H9 (cell line): ENCODE data around the gene TBC1D8. TPM values are rescaled to one million over a fixed set of nuclear protein-coding genes. Genes with fewer than 3 reads are reported as not detected.

Experiments
- DNase-seq: peaks from one replicate; pipeline ENCODE4 v3.0.0-alpha.2; 2017
- H2AFZ ChIP-seq: one replicate; pipeline ENCODE4 v1.6.1; 2013; ENCODE audit warnings: mild to moderate bottlenecking, low read length, control low read depth, moderate library complexity
- H2AK5ac ChIP-seq: 2 replicates; pipeline ENCODE4 v1.6.1; 2013; ENCODE audit warnings: low read length, control low read depth, mixed read lengths; ENCODE audit not compliant: insufficient read length
- H2BK120ac ChIP-seq: one replicate; pipeline ENCODE4 v1.6.1; 2013; ENCODE audit warnings: low read depth, mild to moderate bottlenecking, low read length, control low read depth, inconsistent platforms; ENCODE audit not compliant: poor library complexity, severe bottlenecking
- H2BK12ac ChIP-seq: 2 replicates; pipeline ENCODE4 v1.6.1; 2013; ENCODE audit warnings: low read length, control low read depth, mixed read lengths, low read depth; ENCODE audit not compliant: insufficient read length
- H2BK15ac ChIP-seq: 2 replicates; pipeline ENCODE4 v1.6.1; 2013; ENCODE audit warnings: low read depth, low read length, control low read depth
- H2BK20ac ChIP-seq: one replicate; pipeline ENCODE4 v1.6.1; 2013; ENCODE audit warnings: low read depth, mild to moderate bottlenecking, low read length, control low read depth, inconsistent platforms; ENCODE audit not compliant: poor library complexity, severe bottlenecking
- H2BK5ac ChIP-seq: 2 replicates; pipeline ENCODE4 v1.6.1; 2013; ENCODE audit warnings: low read length, control low read depth, mixed read lengths; ENCODE audit not compliant: insufficient read length
- H3K14ac ChIP-seq: 2 replicates; pipeline ENCODE4 v1.6.1; 2013; ENCODE audit warnings: low read length, control low read depth; ENCODE audit not compliant: insufficient read depth
- H3K18ac ChIP-seq: 2 replicates; pipeline ENCODE4 v1.6.1; 2013; ENCODE audit warnings: low read depth, mild to moderate bottlenecking, mixed read lengths, low read length, control low read depth; ENCODE audit not compliant: insufficient read length
- H3K23ac ChIP-seq: 2 replicates; pipeline ENCODE4 v1.6.1; 2013; ENCODE audit warnings: low read length, control low read depth, mixed read lengths, low read depth; ENCODE audit not compliant: insufficient read length
- H3K23me2 ChIP-seq: 2 replicates; pipeline ENCODE4 v1.6.1; 2013; ENCODE audit warnings: low read depth, mild to moderate bottlenecking, mixed read lengths, low read length, control low read depth; ENCODE audit not compliant: insufficient read length, poor library complexity, severe bottlenecking
- H3K27ac ChIP-seq: 2 replicates; pipeline ENCODE4 v1.5.1; 2013; ENCODE audit warnings: low read length, control low read depth, mixed read lengths, low read depth; ENCODE audit not compliant: insufficient read length
- H3K27me3 ChIP-seq: 2 replicates; pipeline ENCODE4 v1.6.1; 2013; ENCODE audit warnings: low read length, control low read depth, inconsistent platforms; ENCODE audit not compliant: insufficient read depth
- H3K4ac ChIP-seq: 2 replicates; pipeline ENCODE4 v1.6.1; 2013; ENCODE audit warnings: low read depth, mild to moderate bottlenecking, control low read depth, inconsistent platforms, low read length, moderate library complexity
- H3K4me1 ChIP-seq: 2 replicates; pipeline ENCODE4 v1.6.1; 2013; ENCODE audit warnings: low read length, control low read depth, inconsistent platforms; ENCODE audit not compliant: insufficient read depth
- H3K4me2 ChIP-seq: 2 replicates; pipeline ENCODE4 v1.6.1; 2013; ENCODE audit warnings: low read length, control low read depth, mixed read lengths; ENCODE audit not compliant: insufficient read length, insufficient read depth
- H3K56ac ChIP-seq: 2 replicates; pipeline ENCODE4 v1.6.1; 2013; ENCODE audit warnings: low read depth, mild to moderate bottlenecking, mixed read lengths, low read length, control low read depth; ENCODE audit not compliant: insufficient read length
- H3K79me1 ChIP-seq: 2 replicates; pipeline ENCODE4 v1.6.1; 2013; ENCODE audit warnings: low read depth, mild to moderate bottlenecking, moderate library complexity, low read length, control low read depth, inconsistent platforms; ENCODE audit not compliant: insufficient read depth, poor library complexity, severe bottlenecking
- H3K79me2 ChIP-seq: 2 replicates; pipeline ENCODE4 v1.6.1; 2013; ENCODE audit warnings: low read length, control low read depth, inconsistent platforms; ENCODE audit not compliant: insufficient read depth
- H3K9ac ChIP-seq: 2 replicates; pipeline ENCODE4 v1.6.1; 2013; ENCODE audit warnings: low read length, control low read depth, mixed read lengths; ENCODE audit not compliant: insufficient read length; ENCODE audit errors: extremely low read depth
- H3K9me3 ChIP-seq: one replicate; pipeline ENCODE4 v1.6.1; 2013; ENCODE audit warnings: low read depth, low read length, inconsistent platforms; ENCODE audit not compliant: control insufficient read depth
- H3T11ph ChIP-seq: one replicate; pipeline ENCODE4 v1.6.1; 2013; ENCODE audit warnings: mild to moderate bottlenecking, low read length, control low read depth, inconsistent platforms
- H4K20me1 ChIP-seq: one replicate; pipeline ENCODE4 v1.6.1; 2013; ENCODE audit not compliant: control insufficient read depth, insufficient read length, insufficient read depth
- H4K5ac ChIP-seq: 2 replicates; pipeline ENCODE4 v1.6.1; 2013; ENCODE audit warnings: low read depth, mild to moderate bottlenecking, mixed read lengths, low read length, control low read depth; ENCODE audit not compliant: insufficient read length
- H4K8ac ChIP-seq: replicated peaks from 2 replicates; pipeline ENCODE4 v1.6.1; 2013; ENCODE audit warnings: low read length, control low read depth, mixed read lengths, low read depth; ENCODE audit not compliant: insufficient read length
- H4K91ac ChIP-seq: 2 replicates; pipeline ENCODE4 v1.6.1; 2013; ENCODE audit warnings: low read depth, mild to moderate bottlenecking, moderate library complexity, mixed read lengths, low read length, control low read depth; ENCODE audit not compliant: insufficient read length
- H3K27ac Mint-ChIP-seq, 3 experiments: 2 replicates in 2 of 3; 3 replicates in 1 of 3; pipeline ENCODE4 v1.8.0; 2020 to 2021; ENCODE audit warnings: mixed read lengths in 3 of 3, mild to moderate bottlenecking in 1 of 3, moderate library complexity in 1 of 3
- H3K27me3 Mint-ChIP-seq: 2 replicates; pipeline ENCODE4 v1.8.0; 2021; ENCODE audit warnings: low read depth, mild to moderate bottlenecking, moderate library complexity, mixed read lengths
- H3K36me3 Mint-ChIP-seq, 3 experiments: 2 replicates in 2 of 3; 3 replicates in 1 of 3; pipeline ENCODE4 v1.8.0; 2020 to 2021; ENCODE audit warnings: low read depth in 3 of 3, mixed read lengths in 3 of 3; ENCODE audit not compliant: insufficient read depth in 1 of 3
- H3K4me1 Mint-ChIP-seq, 2 experiments: 2 replicates each; pipeline ENCODE4 v1.8.0; 2020; ENCODE audit warnings: mixed read lengths in 2 of 2
- H3K4me3 Mint-ChIP-seq, 2 experiments: 2 replicates in 1 of 2; 3 replicates in 1 of 2; pipeline ENCODE4 v1.8.0; 2020 to 2021; ENCODE audit warnings: mild to moderate bottlenecking in 2 of 2, mixed read lengths in 2 of 2, moderate library complexity in 1 of 2
- H3K9me3 Mint-ChIP-seq, 2 experiments: 2 replicates in 1 of 2; 3 replicates in 1 of 2; pipeline ENCODE4 v1.8.0; 2020; ENCODE audit warnings: mild to moderate bottlenecking in 2 of 2, mixed read lengths in 2 of 2, moderate library complexity in 1 of 2
- CTCF ChIP-seq: fragments of 200-600 bp; sonication (generic); conservative IDR thresholded peaks from 3 replicates; pipeline ENCODE4 v1.8.0; 2021; ENCODE audit warnings: antibody characterized with exemption, mild to moderate bottlenecking
- WGBS: extraction: QIAGEN DNeasy Blood & Tissue Kit; methylation state at CpG from one replicate; pipeline ENCODE4 v1.1.7; 2013; ENCODE audit warnings: missing lambda C conversion rate, low lambda C conversion rate, mixed read lengths; ENCODE audit not compliant: insufficient read length; ENCODE audit errors: extremely low coverage; 5-methylcytosine and 5-hydroxymethylcytosine counted together
- total RNA-seq: library from RNA; stranded (reverse); gene quantifications from 2 replicates; pipeline ENCODE4 v1.2.1, GENCODE V29; 2021

The TBC1D8 gene
- total RNA-seq, 1 experiment from 2014 or later = 16.6 TPM

- Histone ChIP-seq H3T11ph (no peak overlapping the region), H3K56ac (no peak overlapping the region), H3K18ac (no peak overlapping the region), H2BK120ac (no peak overlapping the region), H3K79me1 (no peaks in the 10 kb centered on the region), H3K4ac (no peak overlapping the region), H3K27me3 (no peaks in the 10 kb centered on the region), H4K5ac (no peak overlapping the region), H2BK20ac (no peak overlapping the region), H3K23me2 (no peaks in the 10 kb centered on the region), H4K20me1 (peaks cover 5% of the 10 kb centered on the region), H2BK15ac (no peak overlapping the region), H3K9me3 (no peaks in the 10 kb centered on the region), H2AFZ (no peak overlapping the region), H2BK12ac (no peak overlapping the region), H3K27ac (no peak overlapping the region), H4K91ac (no peak overlapping the region), H4K8ac (no peak overlapping the region), H3K9ac (no peak overlapping the region), H3K79me2 (no peaks in the 10 kb centered on the region), H3K4me1 (no peaks in the 10 kb centered on the region), H3K23ac (no peak overlapping the region), H3K14ac (no peak overlapping the region), H3K4me2 (no peak overlapping the region), H2AK5ac (no peak overlapping the region), H2BK5ac (no peak overlapping the region)
- Mint-ChIP-seq H3K4me3 (no peak overlapping the region), H3K4me1 (peaks cover 16% of the 10 kb centered on the region in 2 experiments), H3K27me3 (peaks cover 2% of the 10 kb centered on the region; the same call in 1 of the 2 replicates), H3K27ac (peak overlapping the region in 1 of 3 experiments; percentile 2; a peak in 1 of 7 replicates), H3K9me3 (no peaks in the 10 kb centered on the region; a peak in 1 of 5 replicates), H3K36me3 (no peaks in the 10 kb centered on the region)
- WGBS = no CpG with 5 or more reads among the region's 2 CpGs
- DNase-seq = no peak
- no peak for TF ChIP-seq CTCF
Measured at GRCh38 chr2:100981011-100981410, 170.2 kb downstream of the TBC1D8 start.
